HG03108 (cell line): Measurements from ENCODE around the gene PPME1.

Experiments used
- ATAC-seq: cut with Tn5 transposase; IDR thresholded peaks from one replicate; pipeline ENCODE4 v1.9.1; 2021; ENCODE audit warnings: moderate library complexity; ENCODE audit not compliant: unreplicated experiment

The PPME1 gene

DNA sequence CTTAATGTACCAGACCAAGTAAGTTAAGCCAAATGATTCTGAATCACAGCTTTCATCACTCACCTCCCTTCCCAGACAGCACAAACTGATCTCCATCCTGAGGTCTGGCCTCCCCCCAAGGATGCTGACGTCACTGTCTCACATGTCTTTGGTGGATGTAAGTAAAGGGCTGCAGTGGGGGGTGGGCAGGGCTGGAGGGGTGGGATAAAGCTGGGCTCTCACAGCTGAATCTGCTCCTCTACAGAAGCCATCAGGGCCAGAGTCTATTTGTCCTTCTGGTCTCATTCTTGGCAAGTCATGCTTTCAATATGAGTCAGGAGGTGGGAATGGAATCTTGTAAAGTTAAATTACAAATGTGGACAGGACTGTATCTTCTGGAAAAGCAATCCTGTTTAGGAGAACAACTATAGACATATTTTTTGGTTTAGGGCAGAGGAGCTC lies 107.7 kb downstream of the PPME1 start:
- ATAC-seq = no peak

DNA sequence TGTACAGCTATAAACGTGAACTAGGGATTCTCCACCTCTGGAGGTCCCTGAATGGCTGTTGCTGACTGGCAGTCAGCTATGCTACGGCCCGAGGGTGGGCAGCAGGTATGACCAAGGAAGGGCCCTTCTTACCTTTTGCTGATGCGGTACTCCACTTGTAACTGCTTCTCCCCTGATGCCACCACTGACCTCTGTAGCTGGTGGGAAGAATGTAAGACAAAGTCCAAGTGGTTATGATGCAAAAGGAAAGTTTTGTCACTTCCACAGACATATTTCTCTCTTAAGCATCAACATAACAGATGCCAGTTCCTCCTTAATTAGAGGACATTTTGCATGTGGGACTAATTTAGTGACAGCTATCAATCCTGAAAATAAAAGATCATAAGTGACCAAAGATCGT lies 108.2 kb downstream of the PPME1 start:
- ATAC-seq = no peak

DNA sequence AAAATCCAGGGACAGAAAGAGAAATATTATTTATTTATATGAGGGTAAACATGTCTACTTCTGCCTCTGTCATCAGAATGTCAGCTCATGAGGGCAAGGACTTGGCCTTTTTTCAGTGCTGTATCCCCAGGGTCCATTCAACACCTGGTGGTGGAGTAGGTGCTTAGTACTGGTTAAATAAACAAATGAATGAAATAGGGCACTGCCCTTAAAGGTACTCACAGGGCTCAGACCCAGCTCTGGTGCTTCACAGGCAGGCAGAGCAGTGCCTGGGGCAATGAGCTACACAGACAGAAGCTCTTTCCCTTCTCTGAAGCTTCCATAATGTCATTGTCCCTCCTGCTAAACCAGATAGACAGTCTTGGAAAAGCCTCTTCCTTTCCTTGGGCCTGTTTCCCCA lies 109.4 kb downstream of the PPME1 start:
- no peak for ATAC-seq

DNA sequence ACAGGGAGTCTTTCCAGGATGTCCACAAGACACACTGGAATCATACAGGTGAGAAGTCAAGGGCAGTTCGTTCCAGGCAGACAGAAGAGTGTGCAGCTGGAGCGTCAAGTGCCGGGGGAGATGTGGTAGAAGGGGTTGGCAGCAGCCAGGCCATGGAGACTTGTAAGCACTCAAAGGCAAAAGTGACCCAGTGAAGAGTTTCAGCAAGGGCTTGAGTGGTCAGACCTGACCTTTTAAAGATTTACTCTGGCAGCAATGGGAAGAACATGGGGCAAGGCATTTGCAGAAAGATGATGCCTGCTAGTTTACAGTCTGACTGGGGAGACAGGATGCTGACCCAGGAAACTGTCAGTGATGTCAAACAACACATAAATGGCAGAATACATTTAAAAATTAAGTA lies 111.3 kb downstream of the PPME1 start:
- no peak for ATAC-seq

DNA sequence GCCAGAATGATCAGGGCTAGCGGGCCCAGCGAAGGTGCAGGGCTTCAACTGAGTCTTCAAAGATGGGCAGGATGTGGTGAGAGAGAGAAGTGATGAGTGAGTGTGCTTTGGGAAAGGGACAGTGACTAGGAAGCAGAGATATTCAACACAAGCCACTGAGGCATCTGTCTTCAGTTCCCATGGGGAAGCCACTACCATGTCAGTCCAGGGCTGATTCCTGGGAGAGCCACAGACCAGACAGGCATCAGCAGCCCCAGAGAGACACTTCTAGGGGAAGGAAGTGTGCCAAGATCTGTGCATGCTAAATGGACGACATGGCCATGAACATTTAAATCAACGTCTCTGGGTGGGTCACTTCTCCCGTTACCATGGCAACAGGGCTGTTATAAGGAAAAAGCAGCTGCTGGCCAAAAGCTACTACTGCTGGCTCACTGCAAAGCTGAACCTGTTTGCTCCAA lies 111.9 kb downstream of the PPME1 start:
- ATAC-seq = no peak

DNA sequence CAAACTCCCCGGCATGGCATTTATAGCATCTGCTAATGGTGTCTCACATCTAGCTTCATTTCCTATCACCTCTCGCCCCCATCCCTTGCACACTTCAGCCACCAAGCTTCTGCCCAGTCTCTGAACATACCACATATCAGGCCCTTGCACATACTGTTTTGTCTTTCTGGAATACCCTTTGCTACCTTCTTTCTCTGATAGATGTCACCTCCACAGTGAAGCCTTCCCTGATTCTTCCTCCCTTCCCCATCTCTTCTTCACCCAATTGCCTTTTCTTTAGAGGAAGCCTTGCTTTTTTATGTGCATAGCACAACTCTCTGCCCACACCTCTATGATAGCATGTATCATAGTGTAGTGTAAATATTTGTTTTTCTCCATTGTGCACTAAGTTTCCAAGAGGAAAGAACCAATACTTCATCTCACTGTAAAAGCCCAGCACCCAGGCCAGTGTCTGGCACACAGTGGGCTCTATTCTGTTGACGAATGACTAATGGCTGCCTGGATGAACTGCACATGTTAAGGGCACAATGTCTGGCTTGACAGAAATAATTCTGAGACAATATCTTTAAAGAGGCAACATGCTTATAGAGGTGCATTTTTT lies 112.6 kb downstream of the PPME1 start:
- ATAC-seq = no peak

DNA sequence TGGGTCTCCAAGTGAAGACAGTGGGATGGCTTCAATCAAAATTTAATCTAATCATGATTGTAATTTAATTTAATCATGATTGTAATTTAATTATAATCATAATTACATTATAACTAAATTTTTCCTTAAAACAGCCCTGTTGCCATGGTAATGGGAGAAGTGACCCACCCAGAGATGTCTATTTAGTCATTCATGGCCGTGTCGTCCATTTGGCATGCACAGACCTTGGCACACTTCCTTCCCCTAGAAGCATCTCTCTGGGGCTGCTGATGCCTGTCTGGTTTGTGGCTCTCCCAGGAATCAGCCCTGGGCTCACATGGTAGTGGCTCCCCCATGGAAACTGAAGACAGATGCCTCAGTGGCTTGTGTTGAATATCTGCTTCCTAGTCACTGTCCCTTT lies 113.4 kb downstream of the PPME1 start:
- no peak for ATAC-seq

DNA sequence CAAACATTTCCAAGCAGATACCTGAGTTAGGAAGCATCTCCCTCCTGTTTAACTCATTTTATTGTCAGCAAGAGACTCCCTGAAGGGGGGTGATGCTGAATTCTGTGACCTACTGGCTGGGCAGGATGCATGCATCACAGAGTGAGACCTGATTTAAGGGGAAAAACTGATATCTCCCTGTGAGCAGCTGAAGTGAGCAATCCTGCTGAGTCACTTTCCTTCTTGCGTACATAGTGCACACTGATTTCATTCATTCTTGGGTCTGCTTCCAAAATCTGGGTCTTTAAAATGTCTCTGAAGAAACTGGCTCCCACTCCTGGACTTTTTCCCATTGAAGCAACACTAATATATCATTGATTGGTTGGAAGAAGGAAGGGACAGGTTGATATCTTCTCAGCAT lies 117.1 kb downstream of the PPME1 start:
- ATAC-seq = no peak

DNA sequence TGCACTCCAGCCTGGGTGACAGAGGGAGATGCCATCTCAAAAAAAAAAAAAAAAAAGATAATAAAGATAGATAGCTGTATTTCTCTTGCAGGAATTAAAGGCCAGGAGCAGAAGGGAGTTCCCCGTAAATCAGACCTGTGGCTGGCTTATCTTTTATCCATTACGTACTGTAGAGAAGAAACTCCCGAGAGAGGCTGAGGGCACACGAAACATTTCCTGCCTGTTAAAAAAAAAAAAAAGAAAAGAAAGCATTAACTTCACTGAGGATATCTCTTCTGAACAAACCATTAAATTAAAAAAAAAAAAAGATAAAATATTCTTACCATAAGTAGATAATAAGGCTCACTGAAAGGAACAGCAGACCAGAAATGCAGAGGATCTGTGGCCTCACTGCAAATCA lies 117.8 kb downstream of the PPME1 start:
- ATAC-seq = no peak

DNA sequence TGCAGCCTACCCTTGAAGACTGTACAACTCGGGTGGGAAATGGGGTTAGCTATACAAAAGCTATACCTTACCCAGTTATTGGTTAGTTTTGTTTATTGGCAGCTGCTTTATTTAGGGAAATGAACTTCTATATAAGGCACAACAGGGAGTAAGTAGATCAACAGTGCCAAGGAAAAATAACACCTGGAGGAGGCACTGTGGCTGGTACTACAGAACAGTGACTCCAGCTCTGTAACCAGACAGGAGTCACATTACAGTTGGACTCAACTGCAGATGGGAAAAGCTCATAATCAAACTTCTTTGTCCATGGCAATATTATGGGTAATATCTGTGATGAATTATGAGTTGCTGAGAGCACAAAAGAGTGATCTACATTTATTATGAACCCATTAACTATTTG lies 126.4 kb downstream of the PPME1 start:
- ATAC-seq = no peak

DNA sequence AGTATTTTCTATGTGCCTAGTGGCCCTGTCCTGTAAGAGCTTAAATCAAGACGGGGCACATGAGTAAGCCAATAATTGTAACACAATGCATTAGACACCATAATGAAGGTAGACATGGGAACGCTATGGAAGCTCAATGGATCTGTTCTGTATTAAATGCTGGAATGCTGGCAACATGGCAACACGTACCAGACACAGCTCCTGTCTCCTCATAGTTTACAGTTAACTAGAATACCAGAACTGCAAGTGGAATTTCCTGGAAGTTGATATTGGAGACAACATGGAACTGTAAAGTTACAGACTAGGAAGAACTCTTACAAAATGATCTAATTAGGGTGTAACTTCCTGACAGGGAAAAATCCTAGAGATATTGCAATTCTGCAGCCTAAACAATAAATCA lies 127.9 kb downstream of the PPME1 start:
- ATAC-seq = no peak
